Measurements from ENCODE around the gene YIPF3.

The YIPF3 gene

DNA sequence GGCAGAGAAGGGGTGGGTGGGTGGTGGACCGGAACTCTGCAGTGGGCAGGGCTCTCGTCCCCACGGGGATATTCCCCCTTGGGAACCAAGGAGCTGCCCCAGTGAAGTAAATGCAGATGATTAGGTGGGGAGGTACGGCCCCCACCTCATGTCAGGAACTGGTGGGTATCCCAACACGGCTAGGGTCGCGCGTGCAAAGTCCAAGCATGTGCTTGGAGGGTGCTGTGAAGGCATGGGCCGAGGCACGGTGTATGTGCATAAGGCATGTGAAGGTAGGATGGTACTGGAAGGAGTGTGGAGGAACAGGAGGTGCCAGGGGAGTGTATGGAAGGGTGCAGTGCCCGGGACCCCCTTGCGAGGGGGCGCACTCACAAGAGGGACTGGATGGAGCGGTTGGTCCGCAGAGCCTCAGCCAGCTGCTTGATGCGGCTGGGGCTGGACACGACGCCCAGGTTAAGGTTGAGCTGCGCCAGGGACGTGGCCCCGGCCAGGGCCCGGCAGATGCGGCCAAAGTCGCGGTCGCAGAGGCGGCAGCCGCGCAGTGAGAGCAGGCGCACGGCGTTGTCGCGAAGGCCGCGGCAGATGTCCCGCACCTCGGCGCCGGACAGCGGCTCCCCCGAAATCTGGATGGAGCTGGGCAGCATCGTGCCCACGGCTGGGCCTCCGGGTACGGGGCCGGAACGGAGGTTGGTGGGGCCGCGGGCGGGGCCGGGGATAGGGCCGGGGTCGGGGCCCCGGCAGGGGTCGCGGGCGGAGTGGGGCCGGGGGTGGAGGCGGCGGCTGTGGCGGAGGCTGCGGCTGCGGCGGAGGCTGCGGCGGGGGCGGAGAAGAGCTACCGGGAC, 7.4 kb downstream of the YIPF3 start:
- peak overlapping the region; percentile 97 for H3K4me3 ChIP-seq
- no peak for DNase-seq (ENCODE audit: low spot score)
- TF ChIP-seq, protein P1, sequence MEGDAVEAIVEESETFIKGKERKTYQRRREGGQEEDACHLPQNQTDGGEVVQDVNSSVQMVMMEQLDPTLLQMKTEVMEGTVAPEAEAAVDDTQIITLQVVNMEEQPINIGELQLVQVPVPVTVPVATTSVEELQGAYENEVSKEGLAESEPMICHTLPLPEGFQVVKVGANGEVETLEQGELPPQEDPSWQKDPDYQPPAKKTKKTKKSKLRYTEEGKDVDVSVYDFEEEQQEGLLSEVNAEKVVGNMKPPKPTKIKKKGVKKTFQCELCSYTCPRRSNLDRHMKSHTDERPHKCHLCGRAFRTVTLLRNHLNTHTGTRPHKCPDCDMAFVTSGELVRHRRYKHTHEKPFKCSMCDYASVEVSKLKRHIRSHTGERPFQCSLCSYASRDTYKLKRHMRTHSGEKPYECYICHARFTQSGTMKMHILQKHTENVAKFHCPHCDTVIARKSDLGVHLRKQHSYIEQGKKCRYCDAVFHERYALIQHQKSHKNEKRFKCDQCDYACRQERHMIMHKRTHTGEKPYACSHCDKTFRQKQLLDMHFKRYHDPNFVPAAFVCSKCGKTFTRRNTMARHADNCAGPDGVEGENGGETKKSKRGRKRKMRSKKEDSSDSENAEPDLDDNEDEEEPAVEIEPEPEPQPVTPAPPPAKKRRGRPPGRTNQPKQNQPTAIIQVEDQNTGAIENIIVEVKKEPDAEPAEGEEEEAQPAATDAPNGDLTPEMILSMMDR (IDR thresholded peaks at IDR 0.05), result no peak
- H3K27ac ChIP-seq, result peak overlapping the region; percentile 22 to 77

- Histone ChIP-seq H3K27ac (peak overlapping the region in 1 of 2 donors; percentile 26), H3K4me3 (peak overlapping the region; percentile 97)
- TF ChIP-seq, protein P1 (IDR thresholded peaks at IDR 0.05), result no peak
- DNase-seq (ENCODE audit: low spot score), result no peak
These were observed 8.1 kb downstream of the YIPF3 start for GRCh38 chr6:43508481-43509141.

GRCh38 chr6:43506667-43507471, 9.9 kb downstream of the YIPF3 start:
- Histone ChIP-seq H3K4me3 (no peak overlapping the region), H3K27ac (no peak overlapping the region)
- no peak for DNase-seq (ENCODE audit: low spot score)
- TF ChIP-seq, protein P1 (IDR thresholded peaks at IDR 0.05), result peak; percentile 98

GRCh38 chr6:43506171-43506570, 10.6 kb downstream of the YIPF3 start:
- TF ChIP-seq, protein P1 (IDR thresholded peaks at IDR 0.05), result no peak
- no peak for DNase-seq (ENCODE audit: low spot score)
- H3K4me3 ChIP-seq, result no peak overlapping the region
- no peak overlapping the region for H3K27ac ChIP-seq

DNA sequence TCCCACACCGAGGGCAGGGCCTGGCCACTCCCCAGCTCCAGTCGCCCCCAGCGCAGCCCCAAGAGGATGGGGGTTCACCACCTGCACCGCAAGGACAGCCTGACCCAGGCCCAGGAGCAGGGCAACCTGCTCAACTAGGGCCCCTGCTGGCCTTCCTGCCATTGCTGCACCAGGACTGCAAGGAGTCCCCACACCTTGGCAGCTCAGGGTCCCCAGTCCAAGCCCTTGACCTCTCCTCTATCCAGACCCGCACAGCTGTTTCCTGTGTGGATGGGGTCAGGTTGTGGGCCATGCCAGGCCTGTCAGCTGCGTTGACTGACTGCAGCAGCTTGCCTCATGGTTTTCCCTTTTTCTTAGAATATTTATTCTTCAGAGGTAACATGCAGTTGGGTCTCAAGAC, 11.0 kb downstream of the YIPF3 start:
- no peak for DNase-seq (ENCODE audit: low spot score)
- Histone ChIP-seq H3K27ac (no peak overlapping the region), H3K4me3 (no peak overlapping the region)
- TF ChIP-seq, protein P1 (IDR thresholded peaks at IDR 0.05), result no peak

- DNase-seq (ENCODE audit: low spot score), result no peak
- TF ChIP-seq, protein P1 (IDR thresholded peaks at IDR 0.05), result no peak
- H3K27ac ChIP-seq, result no peak overlapping the region
These were observed 11.8 kb downstream of the YIPF3 start for GRCh38 chr6:43504756-43505593.

More at GRCh38 chr6:43504756-43505593, 11.8 kb downstream of the YIPF3 start:
- H3K4me3 ChIP-seq, result no peak overlapping the region

Data from coronary artery (tissue), 2 donors.